ENCODE data around the gene GGT7. TPM values are rescaled to one million over a fixed set of nuclear protein-coding genes. Genes with fewer than 3 reads are reported as not detected.

Gene GGT7
- total RNA-seq = 10 to 100 TPM; 12.1 to 23.7 (median 13.9) TPM
- 10 to 100 TPM; 24.1 to 30.3 TPM for polyA plus RNA-seq

- FAIRE-seq (no peak), DNase-seq (peak; percentile 81 to 95 (median 89)), ATAC-seq (peak; percentile 64 to 80 (median 72))
- Histone ChIP-seq H3K4me3 (peak within 1 kb of the TSS; percentile 39 to 79 (median 67)), H3K27ac (peak within 1 kb of the TSS; percentile 42 to 56 (median 49)), H3K4me1 (peaks cover 0 to 17% (median 6%) of the 10 kb centered on the region in 3 donors), H3K36me3 (no peaks in the 10 kb centered on the region), H3K9me3 (no peaks in the 10 kb centered on the region), H3K27me3 (no peaks in the 10 kb centered on the region)
- intact Hi-C loops (cut with DNase I) = loop anchor here in 1 of 3 donors (10.0 kb wide), 1 partner anchor 82 kb away; the partner anchor contains the start of genes GSS and MYH7B
- peak; percentile 46 to 61 (median 56) for TF ChIP-seq CTCF (IDR thresholded peaks at IDR 0.05)
- WGBS, 2 donors = 1% methylated on average over 38 to 52 of the region's 52 CpGs
Observed at GRCh38 chr20:34872622-34873224, at the start of gene GGT7. Gene GGT7 (minus strand): TSS chr20:34872856. CDS start chr20:34872815, 41 bp downstream.

GRCh38 chr20:34921436-34921835, 48.8 kb upstream of the GGT7 start:
- ATAC-seq (no peak), FAIRE-seq (no peak), DNase-seq (no peak)
- Histone ChIP-seq H3K4me3 (no peak overlapping the region), H3K9me3 (no peaks in the 10 kb centered on the region), H3K27me3 (no peaks in the 10 kb centered on the region), H3K27ac (no peak overlapping the region), H3K36me3 (no peaks in the 10 kb centered on the region), H3K4me1 (peaks cover 0 to 7% (median 0%) of the 10 kb centered on the region in 3 donors)
- WGBS, 2 donors = 84 to 86% methylated on average over 3 of the region's 3 CpGs
- TF ChIP-seq CTCF (IDR thresholded peaks at IDR 0.05) = no peak
- intact Hi-C loops (cut with DNase I) = no loop called here

- H3K27ac ChIP-seq = no peak overlapping the region
- no peaks in the 10 kb centered on the region for H3K9me3 ChIP-seq
- intact Hi-C loops (cut with DNase I) = no loop called here
- TF ChIP-seq CTCF (IDR thresholded peaks at IDR 0.05) = no peak
- ATAC-seq (no peak), DNase-seq (no peak), FAIRE-seq (no peak)
- H3K27me3 ChIP-seq = no peaks in the 10 kb centered on the region
- H3K36me3 ChIP-seq = no peaks in the 10 kb centered on the region
- H3K4me1 ChIP-seq = peaks cover 4 to 12% (median 9%) of the 10 kb centered on the region in 3 donors
- no peak overlapping the region for H3K4me3 ChIP-seq
Observed at GRCh38 chr20:34920055-34920454, 47.4 kb upstream of the GGT7 start.

- Histone ChIP-seq H3K4me1 (peaks cover 4 to 9% (median 9%) of the 10 kb centered on the region in 3 donors), H3K9me3 (no peaks in the 10 kb centered on the region), H3K36me3 (no peaks in the 10 kb centered on the region), H3K27ac (no peak overlapping the region), H3K4me3 (no peak overlapping the region), H3K27me3 (no peaks in the 10 kb centered on the region)
- FAIRE-seq (no peak), ATAC-seq (peak in 3 of 4 donors; percentile 22 to 67 (median 44)), DNase-seq (no peak)
- no peak for TF ChIP-seq CTCF (IDR thresholded peaks at IDR 0.05)
- intact Hi-C loops (cut with DNase I) = no loop called here
- WGBS, 2 donors = 64 to 70% methylated on average over 2 of the region's 2 CpGs
Observed at GRCh38 chr20:34916774-34917354, 44.2 kb upstream of the GGT7 start.

Data from pancreas (tissue), 10 donors.